Fibroblast of skin of left biceps (primary cell): Measurements from ENCODE around the gene CFAP91.

Source experiments
- DNase-seq, 2 experiments: peaks; one replicate each; pipeline ENCODE4 v3.0.0-alpha.2; 2013; ENCODE audit warnings: low read depth in 2 of 2

CFAP91 gene

GRCh38 chr3:119702530-119703527 is at the start of gene CFAP91:
Gene CFAP91, plus strand, starts transcription at chr3:119703022. Its CDS starts 77 bp downstream, at chr3:119703099.
- peak; percentile 52 to 56 for DNase-seq

GRCh38 chr3:119653876-119654275 is 48.9 kb upstream of the CFAP91 start:
- DNase-seq = no peak

GRCh38 chr3:119657887-119658702 is 44.7 kb upstream of the CFAP91 start:
- no peak for DNase-seq

GRCh38 chr3:119658994-119659393 is 43.8 kb upstream of the CFAP91 start:
- no peak for DNase-seq

- no peak for DNase-seq
These were observed 43.1 kb upstream of the CFAP91 start for GRCh38 chr3:119659606-119660291.

GRCh38 chr3:119660474-119661440 is 42.1 kb upstream of the CFAP91 start, which contains the start of gene POPDC2:
Gene POPDC2, minus strand, starts transcription at chr3:119660589. Its CDS starts 166 bp downstream, at chr3:119660423.
- no peak for DNase-seq

- DNase-seq = no peak
These were observed 40.0 kb upstream of the CFAP91 start for GRCh38 chr3:119662604-119663373.

- no peak for DNase-seq
These were observed 38.9 kb upstream of the CFAP91 start for GRCh38 chr3:119663885-119664284.

- no peak for DNase-seq
These were observed 38.5 kb upstream of the CFAP91 start for GRCh38 chr3:119664370-119664769.

- DNase-seq = no peak
These were observed 37.9 kb upstream of the CFAP91 start for GRCh38 chr3:119664850-119665379.

GRCh38 chr3:119665954-119666559 is 36.8 kb upstream of the CFAP91 start:
- no peak for DNase-seq

- DNase-seq = no peak
These were observed 32.8 kb upstream of the CFAP91 start for GRCh38 chr3:119669906-119670570.

GRCh38 chr3:119672776-119673175 is 30.0 kb upstream of the CFAP91 start:
- no peak for DNase-seq

GRCh38 chr3:119673875-119674274 is 28.9 kb upstream of the CFAP91 start:
- DNase-seq = no peak

- no peak for DNase-seq
These were observed 27.5 kb upstream of the CFAP91 start for GRCh38 chr3:119675188-119675874.

- no peak for DNase-seq
These were observed 26.8 kb upstream of the CFAP91 start for GRCh38 chr3:119676020-119676419.

- DNase-seq = peak; percentile 87 to 88
These were observed 25.8 kb upstream of the CFAP91 start, which contains the start of gene COX17 for GRCh38 chr3:119676771-119677640. Gene COX17, minus strand, starts transcription at chr3:119677406. Its CDS starts 96 bp downstream, at chr3:119677310.
